ENCODE measurements around the gene RPA1.

RPA1 gene

GRCh38 chr17:1907909-1908698, 78.3 kb downstream of the RPA1 start:
- peaks cover 30 to 41% of the 10 kb centered on the region in 2 donors for H3K4me1 ChIP-seq (ENCODE audit: control insufficient read depth in 2 of 2, insufficient read depth in 1 of 2, low read depth in 1 of 2, low read length in 2 of 2)
- no CpG with 5 or more reads among the region's 49 CpGs for WGBS, 2 donors (ENCODE audit: extremely low coverage in 2 of 2, insufficient read length in 2 of 2, insufficient replicate concordance in 1 of 2)

GRCh38 chr17:1908699-1909309, 79.0 kb downstream of the RPA1 start:
- Histone ChIP-seq H3K27me3 (ENCODE audit: control insufficient read depth in 3 of 3, insufficient read depth in 3 of 3, low read depth in 1 of 3, low read length in 3 of 3) (peaks cover 0 to 11% (median 2%) of the 10 kb centered on the region in 3 experiments), H3K4me2 (ENCODE audit: insufficient read depth, low read length, poor library complexity, severe bottlenecking) (peak overlapping the region; percentile 52), H3K4me3 (ENCODE audit: low read length in 2 of 2) (peak overlapping the region; percentile 45 to 71), H2BK5ac (ENCODE audit: low read length) (no peak overlapping the region), H2BK12ac (ENCODE audit: low read length) (no peak overlapping the region), H4K91ac (ENCODE audit: low read depth, low read length, poor library complexity) (no peak overlapping the region), H3K27ac (replicated peaks; ENCODE audit: low read length) (peak overlapping the region; percentile 68), H3K14ac (ENCODE audit: low read length) (no peak overlapping the region), H3K23ac (ENCODE audit: low read depth, low read length, poor library complexity) (no peak overlapping the region), H3K18ac (ENCODE audit: low read length) (peak overlapping the region; percentile 90), H2BK15ac (ENCODE audit: low read length) (no peak overlapping the region), H3K4me1 (ENCODE audit: control insufficient read depth in 2 of 2, insufficient read depth in 1 of 2, low read depth in 1 of 2, low read length in 2 of 2) (peaks cover 30 to 41% of the 10 kb centered on the region in 2 donors), H2AK5ac (ENCODE audit: low read depth, low read length) (no peak overlapping the region), H3K4ac (ENCODE audit: low read length) (no peak overlapping the region), H3K9ac (ENCODE audit: low read depth, low read length, poor library complexity) (peak overlapping the region; percentile 4), H3K9me3 (replicated peaks in 1 of 2; ENCODE audit: control insufficient read depth in 2 of 2, insufficient read depth in 1 of 2, low read depth in 1 of 2, low read length in 2 of 2) (no peaks in the 10 kb centered on the region), H3K79me1 (ENCODE audit: low read depth, low read length) (no peaks in the 10 kb centered on the region), H3K36me3 (replicated peaks in 1 of 2; ENCODE audit: control insufficient read depth in 2 of 2, insufficient read depth in 2 of 2, low read length in 2 of 2) (no peaks in the 10 kb centered on the region), H2AFZ (ENCODE audit: low read length) (peak overlapping the region; percentile 96), H2BK120ac (ENCODE audit: low read depth, low read length) (peak overlapping the region; percentile 30), H4K8ac (ENCODE audit: low read depth, low read length) (no peak overlapping the region)
- peak; percentile 69 for DNase-seq (ENCODE audit: low spot score)
- WGBS, 2 donors (ENCODE audit: extremely low coverage in 2 of 2, insufficient read length in 2 of 2, insufficient replicate concordance in 1 of 2): no CpG with 5 or more reads among the region's 22 CpGs

More at GRCh38 chr17:1907909-1908698, 78.3 kb downstream of the RPA1 start:
- H4K91ac ChIP-seq (ENCODE audit: low read depth, low read length, poor library complexity): no peak overlapping the region
- peak overlapping the region; percentile 77 for H2BK120ac ChIP-seq (ENCODE audit: low read depth, low read length)
- H3K27me3 ChIP-seq (ENCODE audit: control insufficient read depth in 3 of 3, insufficient read depth in 3 of 3, low read depth in 1 of 3, low read length in 3 of 3): peaks cover 0 to 11% (median 2%) of the 10 kb centered on the region in 3 experiments
- peak overlapping the region; percentile 68 for H3K27ac ChIP-seq (replicated peaks; ENCODE audit: low read length)
- no peak overlapping the region for H3K14ac ChIP-seq (ENCODE audit: low read length)
- peak overlapping the region; percentile 90 for H3K18ac ChIP-seq (ENCODE audit: low read length)
- no peak overlapping the region for H3K4ac ChIP-seq (ENCODE audit: low read length)
- peak overlapping the region; percentile 45 to 71 for H3K4me3 ChIP-seq (ENCODE audit: low read length in 2 of 2)
- peak overlapping the region; percentile 52 for H3K4me2 ChIP-seq (ENCODE audit: insufficient read depth, low read length, poor library complexity, severe bottlenecking)
- no peaks in the 10 kb centered on the region for H3K79me1 ChIP-seq (ENCODE audit: low read depth, low read length)
- H2AK5ac ChIP-seq (ENCODE audit: low read depth, low read length): peak overlapping the region; percentile 82
- peak overlapping the region; percentile 53 for H2BK12ac ChIP-seq (ENCODE audit: low read length)
- peaks cover 0 to 1% of the 10 kb centered on the region in 2 donors for H3K36me3 ChIP-seq (replicated peaks in 1 of 2; ENCODE audit: control insufficient read depth in 2 of 2, insufficient read depth in 2 of 2, low read length in 2 of 2)
- H3K23ac ChIP-seq (ENCODE audit: low read depth, low read length, poor library complexity): no peak overlapping the region
- peak; percentile 67 for DNase-seq (ENCODE audit: low spot score)
- H2BK15ac ChIP-seq (ENCODE audit: low read length): no peak overlapping the region
- no peaks in the 10 kb centered on the region for H3K9me3 ChIP-seq (replicated peaks in 1 of 2; ENCODE audit: control insufficient read depth in 2 of 2, insufficient read depth in 1 of 2, low read depth in 1 of 2, low read length in 2 of 2)
- H2AFZ ChIP-seq (ENCODE audit: low read length): peak overlapping the region; percentile 96
- no peak overlapping the region for H4K8ac ChIP-seq (ENCODE audit: low read depth, low read length)
- H3K9ac ChIP-seq (ENCODE audit: low read depth, low read length, poor library complexity): peak overlapping the region; percentile 4
- no peak overlapping the region for H2BK5ac ChIP-seq (ENCODE audit: low read length)

- Histone ChIP-seq H2BK12ac (ENCODE audit: low read length) (no peak overlapping the region), H3K27ac (replicated peaks; ENCODE audit: low read length) (peak overlapping the region; percentile 37), H2BK15ac (ENCODE audit: low read length) (no peak overlapping the region), H3K14ac (ENCODE audit: low read length) (no peak overlapping the region), H3K27me3 (ENCODE audit: control insufficient read depth in 3 of 3, insufficient read depth in 3 of 3, low read depth in 1 of 3, low read length in 3 of 3) (peaks cover 0 to 11% (median 2%) of the 10 kb centered on the region in 3 experiments), H2BK120ac (ENCODE audit: low read depth, low read length) (no peak overlapping the region), H3K23ac (ENCODE audit: low read depth, low read length, poor library complexity) (no peak overlapping the region), H3K9ac (ENCODE audit: low read depth, low read length, poor library complexity) (no peak overlapping the region), H2AK5ac (ENCODE audit: low read depth, low read length) (no peak overlapping the region), H3K4ac (ENCODE audit: low read length) (no peak overlapping the region), H4K8ac (ENCODE audit: low read depth, low read length) (no peak overlapping the region), H4K91ac (ENCODE audit: low read depth, low read length, poor library complexity) (no peak overlapping the region), H3K4me2 (ENCODE audit: insufficient read depth, low read length, poor library complexity, severe bottlenecking) (no peak overlapping the region), H3K36me3 (replicated peaks in 1 of 2; ENCODE audit: control insufficient read depth in 2 of 2, insufficient read depth in 2 of 2, low read length in 2 of 2) (no peaks in the 10 kb centered on the region), H3K9me3 (replicated peaks in 1 of 2; ENCODE audit: control insufficient read depth in 2 of 2, insufficient read depth in 1 of 2, low read depth in 1 of 2, low read length in 2 of 2) (no peaks in the 10 kb centered on the region), H2BK5ac (ENCODE audit: low read length) (no peak overlapping the region), H3K4me1 (ENCODE audit: control insufficient read depth in 2 of 2, insufficient read depth in 1 of 2, low read depth in 1 of 2, low read length in 2 of 2) (peaks cover 27 to 39% of the 10 kb centered on the region in 2 donors), H2AFZ (ENCODE audit: low read length) (no peak overlapping the region), H3K18ac (ENCODE audit: low read length) (no peak overlapping the region), H3K79me1 (ENCODE audit: low read depth, low read length) (no peaks in the 10 kb centered on the region), H3K4me3 (ENCODE audit: low read length in 2 of 2) (no peak overlapping the region)
- no CpG with 5 or more reads among the region's 3 CpGs for WGBS, 2 donors (ENCODE audit: extremely low coverage in 2 of 2, insufficient read length in 2 of 2, insufficient replicate concordance in 1 of 2)
- no peak for DNase-seq (ENCODE audit: low spot score)
Observed at GRCh38 chr17:1909985-1910384, 80.2 kb downstream of the RPA1 start.

- DNase-seq (ENCODE audit: low spot score): no peak
- H3K4me1 ChIP-seq (ENCODE audit: control insufficient read depth in 2 of 2, insufficient read depth in 1 of 2, low read depth in 1 of 2, low read length in 2 of 2): peaks cover 27 to 28% of the 10 kb centered on the region in 2 donors
Observed at GRCh38 chr17:1912146-1912545, 82.3 kb downstream of the RPA1 start.

More at GRCh38 chr17:1912146-1912545, 82.3 kb downstream of the RPA1 start:
- no CpG with 5 or more reads among the region's 7 CpGs for WGBS, 2 donors (ENCODE audit: extremely low coverage in 2 of 2, insufficient read length in 2 of 2, insufficient replicate concordance in 1 of 2)
- no peak overlapping the region for H3K18ac ChIP-seq (ENCODE audit: low read length)
- no peak overlapping the region for H3K27ac ChIP-seq (replicated peaks; ENCODE audit: low read length)
- H4K8ac ChIP-seq (ENCODE audit: low read depth, low read length): no peak overlapping the region
- H2BK5ac ChIP-seq (ENCODE audit: low read length): no peak overlapping the region
- H3K4me2 ChIP-seq (ENCODE audit: insufficient read depth, low read length, poor library complexity, severe bottlenecking): no peak overlapping the region
- peaks cover 0 to 27% (median 0%) of the 10 kb centered on the region in 3 experiments for H3K27me3 ChIP-seq (ENCODE audit: control insufficient read depth in 3 of 3, insufficient read depth in 3 of 3, low read depth in 1 of 3, low read length in 3 of 3)
- H2BK12ac ChIP-seq (ENCODE audit: low read length): peak overlapping the region; percentile 33
- H4K91ac ChIP-seq (ENCODE audit: low read depth, low read length, poor library complexity): no peak overlapping the region
- no peak overlapping the region for H3K14ac ChIP-seq (ENCODE audit: low read length)
- peak overlapping the region; percentile 36 for H2AK5ac ChIP-seq (ENCODE audit: low read depth, low read length)
- H3K79me1 ChIP-seq (ENCODE audit: low read depth, low read length): no peaks in the 10 kb centered on the region
- no peak overlapping the region for H3K4me3 ChIP-seq (ENCODE audit: low read length in 2 of 2)
- H3K4ac ChIP-seq (ENCODE audit: low read length): no peak overlapping the region
- H2AFZ ChIP-seq (ENCODE audit: low read length): no peak overlapping the region
- no peak overlapping the region for H3K23ac ChIP-seq (ENCODE audit: low read depth, low read length, poor library complexity)
- H3K36me3 ChIP-seq (replicated peaks in 1 of 2; ENCODE audit: control insufficient read depth in 2 of 2, insufficient read depth in 2 of 2, low read length in 2 of 2): no peaks in the 10 kb centered on the region
- H3K9ac ChIP-seq (ENCODE audit: low read depth, low read length, poor library complexity): no peak overlapping the region
- no peak overlapping the region for H2BK120ac ChIP-seq (ENCODE audit: low read depth, low read length)
- H2BK15ac ChIP-seq (ENCODE audit: low read length): no peak overlapping the region
- H3K9me3 ChIP-seq (replicated peaks in 1 of 2; ENCODE audit: control insufficient read depth in 2 of 2, insufficient read depth in 1 of 2, low read depth in 1 of 2, low read length in 2 of 2): no peaks in the 10 kb centered on the region

Measured in neuronal stem cell (in vitro differentiated cells).